Sigmoid colon (tissue), 4 donors: ENCODE measurements around the gene SLX1B.
"Not testable (repeated sequence)": the region's sequence is repeated elsewhere in the genome, so short reads cannot be mapped to it uniquely, and the experiment has no call there.

Source experiments
- CTCF ChIP-seq, 4 experiments: fragments of 450-650 bp in 3 of 4; fragments of 200-600 bp in 1 of 4; IDR thresholded peaks; one replicate each; pipeline ENCODE4 v1.5.1; 2016 to 2019; ENCODE audit warnings: antibody characterized with exemption in 4 of 4, mild to moderate bottlenecking in 3 of 4, moderate library complexity in 2 of 4
- EP300 ChIP-seq, 4 donors: sonication (generic); formaldehyde crosslinking; IDR thresholded peaks; one replicate each; pipeline ENCODE4 v1.6.1; 2017; ENCODE audit warnings: antibody characterized with exemption in 4 of 4
- POLR2A ChIP-seq, 2 donors: fragments of 450-650 bp; IDR thresholded peaks; one replicate each; pipeline ENCODE4 v1.6.1; 2016; ENCODE audit warnings: antibody characterized with exemption in 2 of 2, mild to moderate bottlenecking in 2 of 2, moderate library complexity in 2 of 2

GRCh38 chr16:29506308-29506707 lies 52.0 kb downstream of the SLX1B start, which contains the start of gene NPIPB12:
- not testable (repeated sequence) for TF ChIP-seq POLR2A, CTCF, EP300 (IDR thresholded peaks at IDR 0.05)
